Small intestine (tissue), 7 donors: Measurements from ENCODE around the gene COG7. TPM values are rescaled to one million over a fixed set of nuclear protein-coding genes. Genes with fewer than 3 reads are reported as not detected.
A peak's percentile ranks its signal among the peaks of the same experiment; 100 is the strongest.

Experiments used
- DNase-seq, 2 donors: peaks; one replicate each; pipeline versions ENCODE4 v3.0.0 to v3.0.0-alpha.2; 2013
- FAIRE-seq: peaks from 2 replicates; lab custom pipeline; 2012; peaks lifted over from hg19 to GRCh38; lab: Jason Lieb, UNC
- H3K27ac ChIP-seq, 3 donors: one replicate each; pipeline ENCODE4 v1.5.1; 2013; ENCODE audit warnings: low read length in 2 of 3, mild to moderate bottlenecking in 2 of 3, control low read depth in 1 of 3, inconsistent platforms in 1 of 3, low read depth in 1 of 3, moderate library complexity in 1 of 3
- H3K27me3 ChIP-seq, 3 donors: one replicate each; pipeline ENCODE4 v1.6.1; 2013; ENCODE audit warnings: low read length in 3 of 3, inconsistent platforms in 1 of 3; ENCODE audit not compliant: control insufficient read depth in 3 of 3, insufficient read depth in 3 of 3
- H3K36me3 ChIP-seq, 3 donors: one replicate each; pipeline ENCODE4 v1.6.1; 2013; ENCODE audit warnings: low read length in 3 of 3, inconsistent platforms in 1 of 3, low read depth in 1 of 3, mild to moderate bottlenecking in 1 of 3, moderate library complexity in 1 of 3; ENCODE audit not compliant: control insufficient read depth in 3 of 3, insufficient read depth in 2 of 3
- H3K4me1 ChIP-seq, 3 donors: one replicate each; pipeline ENCODE4 v1.6.1; 2013; ENCODE audit warnings: low read length in 2 of 3, inconsistent platforms in 1 of 3, low read depth in 1 of 3, mild to moderate bottlenecking in 1 of 3, moderate library complexity in 1 of 3; ENCODE audit not compliant: control insufficient read depth in 3 of 3, insufficient read depth in 2 of 3
- H3K4me3 ChIP-seq, 3 donors: one replicate each; pipeline ENCODE4 v1.5.1; 2013; ENCODE audit warnings: low read length in 3 of 3, control low read depth in 1 of 3, inconsistent platforms in 1 of 3, low read depth in 1 of 3, mild to moderate bottlenecking in 1 of 3, moderate library complexity in 1 of 3
- H3K9me3 ChIP-seq, 2 donors: one replicate each; pipeline ENCODE4 v1.6.1; 2013; ENCODE audit warnings: low read depth in 1 of 2, low read length in 1 of 2; ENCODE audit not compliant: control insufficient read depth in 2 of 2, insufficient read depth in 1 of 2
- WGBS, 3 donors: extraction: QIAGEN DNeasy Blood & Tissue Kit; methylation state at CpG; one replicate each; pipeline ENCODE4 v1.1.7; 2013; 5-methylcytosine and 5-hydroxymethylcytosine counted together
- polyA plus RNA-seq, 4 donors: library from polyadenylated mRNA; stranded (reverse) in 3 of 4; unstranded in 1 of 4; fragments of 200-250 nt in 3 of 4; fragments of 120-200 nt in 1 of 4; gene quantifications; one replicate each; pipeline versions ENCODE4 v1.2.1 to v1.2.3, GENCODE V29; 2013
- donor health status: healthy with polysubstance abuse.
- donor health status: control.
- donor health status: control.
- donor health status: Bipolar disorder and iron deficiency.
- donor health status: healthy.

COG7 gene
- polyA plus RNA-seq, 4 donors, result 15.7 to 21.9 (median 17.3) TPM

DNA sequence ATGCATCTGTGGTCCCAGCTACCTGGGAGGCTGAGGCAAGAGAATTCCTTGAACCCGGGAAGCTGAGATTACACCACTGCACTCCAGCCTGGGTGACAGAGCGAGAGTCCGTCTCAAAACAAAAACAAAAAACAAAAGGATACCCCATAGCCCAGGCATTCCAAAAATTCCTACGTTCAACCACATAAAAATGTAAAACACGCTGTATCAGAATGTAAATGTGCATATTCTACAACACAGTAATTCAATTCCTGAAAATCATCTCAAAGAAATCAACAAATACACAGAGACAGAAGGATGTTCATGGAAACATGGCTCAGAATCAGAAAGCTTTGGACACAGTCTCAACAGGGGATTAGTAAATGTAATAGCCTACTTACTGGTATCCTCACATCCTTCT lies 33.0 kb downstream of the COG7 start:
- no peak for FAIRE-seq
- H3K36me3 ChIP-seq, result peaks cover 0 to 36% (median 10%) of the 10 kb centered on the region in 3 donors

DNA sequence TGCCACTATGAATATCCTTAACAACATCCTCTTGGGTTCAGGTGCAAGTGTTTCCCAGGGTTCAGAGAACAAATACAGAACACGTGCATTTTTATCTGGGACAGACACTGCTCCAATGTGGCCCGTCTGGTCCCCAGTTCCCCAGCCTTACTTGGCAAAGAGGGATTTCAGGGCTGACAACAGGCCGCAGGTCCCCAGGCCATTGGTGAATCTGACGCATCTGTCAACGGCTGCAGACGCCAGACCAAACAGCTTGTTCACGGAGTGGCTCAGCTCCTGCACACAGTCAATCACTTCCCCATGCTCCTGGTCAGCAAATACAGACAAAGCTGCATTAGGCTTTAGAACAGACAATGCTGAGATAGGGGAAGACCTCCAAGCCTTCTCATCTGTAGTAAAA lies 36.2 kb downstream of the COG7 start:
- H3K27ac ChIP-seq, result no peak overlapping the region
- H3K9me3 ChIP-seq, result no peaks in the 10 kb centered on the region
- DNase-seq, result no peak
- H3K4me3 ChIP-seq, result no peak overlapping the region
- peaks cover 0 to 47% (median 10%) of the 10 kb centered on the region in 3 donors for H3K36me3 ChIP-seq
- H3K4me1 ChIP-seq, result no peaks in the 10 kb centered on the region
- H3K27me3 ChIP-seq, result no peaks in the 10 kb centered on the region
- WGBS, 3 donors, result 81 to 89% (median 83%) methylated on average over 7 of the region's 7 CpGs
- FAIRE-seq, result no peak

More for the DNA sequence above, 33.0 kb downstream of the COG7 start:
- Histone ChIP-seq H3K9me3 (no peaks in the 10 kb centered on the region), H3K4me3 (no peak overlapping the region), H3K4me1 (no peaks in the 10 kb centered on the region), H3K27me3 (no peaks in the 10 kb centered on the region), H3K27ac (peak overlapping the region in 1 of 3 donors; percentile 62)
- 82 to 96% (median 90%) methylated on average over 5 of the region's 5 CpGs for WGBS, 3 donors
- DNase-seq, result no peak

DNA sequence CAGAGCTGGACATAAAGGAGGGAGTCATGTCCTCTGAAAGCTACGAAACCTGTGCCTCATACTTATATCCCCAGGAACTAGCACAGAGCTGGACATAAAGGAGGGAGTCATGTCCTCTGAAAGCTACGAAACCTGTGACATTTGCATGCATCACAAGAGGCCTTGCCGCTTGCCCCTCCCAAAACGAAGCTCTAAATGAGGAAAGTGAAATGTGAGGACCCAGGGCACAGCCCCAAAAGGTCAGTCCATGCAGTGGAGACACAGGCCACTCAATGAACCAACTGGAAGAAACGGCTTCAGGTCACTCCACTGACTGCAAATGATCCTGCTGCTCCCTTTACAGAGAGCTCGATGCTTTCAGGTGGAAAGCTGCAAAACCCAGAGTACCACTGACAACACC lies 38.3 kb downstream of the COG7 start:
- Histone ChIP-seq H3K36me3 (peaks cover 0 to 47% (median 14%) of the 10 kb centered on the region in 3 donors), H3K9me3 (no peaks in the 10 kb centered on the region), H3K27me3 (no peaks in the 10 kb centered on the region), H3K27ac (no peak overlapping the region), H3K4me3 (no peak overlapping the region), H3K4me1 (no peaks in the 10 kb centered on the region)
- DNase-seq (no peak), FAIRE-seq (no peak)
- 93 to 95% (median 95%) methylated on average over 6 of the region's 6 CpGs for whole genome bisulfite sequencing, 3 donors

DNA sequence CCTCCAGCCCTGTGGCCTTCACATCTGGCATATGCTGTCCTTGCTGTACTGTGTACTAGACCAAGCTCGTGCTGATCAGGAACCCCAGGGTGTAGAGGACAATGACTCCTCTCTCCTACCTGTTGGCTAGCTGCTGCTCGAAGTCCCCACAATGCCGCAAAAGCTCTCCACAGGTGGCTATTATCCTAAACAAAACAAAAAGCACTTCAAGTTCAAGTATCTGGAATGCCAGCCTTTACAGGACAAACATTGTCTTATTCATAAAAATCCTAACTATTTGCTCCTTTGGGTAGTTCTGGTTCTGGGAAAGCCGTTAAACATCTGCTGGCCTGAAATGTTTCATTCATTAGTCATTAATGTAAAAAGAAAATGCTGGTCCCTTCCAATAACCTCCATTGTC lies 42.8 kb downstream of the COG7 start:
- Histone ChIP-seq H3K4me1 (no peaks in the 10 kb centered on the region), H3K27me3 (no peaks in the 10 kb centered on the region), H3K4me3 (no peak overlapping the region), H3K36me3 (peaks cover 4 to 43% (median 13%) of the 10 kb centered on the region in 3 donors), H3K9me3 (no peaks in the 10 kb centered on the region), H3K27ac (no peak overlapping the region)
- DNase-seq (no peak), FAIRE-seq (no peak)
- WGBS, 3 donors, result 85 to 94% (median 90%) methylated on average over 4 of the region's 4 CpGs

DNA sequence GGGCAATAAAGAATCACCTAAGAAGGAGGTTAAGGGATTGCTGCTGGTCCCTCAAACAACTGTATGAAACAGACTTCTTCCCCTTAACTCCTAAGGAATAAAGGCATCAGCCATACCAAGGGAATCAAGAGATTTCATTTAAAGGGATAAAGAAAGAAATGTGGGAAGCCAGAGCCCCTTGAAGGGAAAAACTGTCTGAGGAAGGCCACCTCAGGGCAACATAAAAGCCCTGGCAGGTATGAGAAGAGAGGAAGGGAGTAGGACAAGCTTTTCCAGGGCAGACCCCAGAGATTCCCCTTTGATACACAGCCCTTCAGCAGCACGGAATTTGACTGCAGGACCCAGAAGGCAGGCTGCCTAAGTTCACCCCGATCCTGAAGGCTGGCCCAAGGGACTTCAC lies 43.5 kb downstream of the COG7 start:
- Histone ChIP-seq H3K4me1 (no peaks in the 10 kb centered on the region), H3K4me3 (no peak overlapping the region), H3K27ac (no peak overlapping the region), H3K9me3 (no peaks in the 10 kb centered on the region), H3K36me3 (peaks cover 6 to 44% (median 15%) of the 10 kb centered on the region in 3 donors), H3K27me3 (no peaks in the 10 kb centered on the region)
- FAIRE-seq (no peak), DNase-seq (no peak)
- 81 to 100% (median 95%) methylated on average over 2 of the region's 2 CpGs for WGBS, 3 donors

DNA sequence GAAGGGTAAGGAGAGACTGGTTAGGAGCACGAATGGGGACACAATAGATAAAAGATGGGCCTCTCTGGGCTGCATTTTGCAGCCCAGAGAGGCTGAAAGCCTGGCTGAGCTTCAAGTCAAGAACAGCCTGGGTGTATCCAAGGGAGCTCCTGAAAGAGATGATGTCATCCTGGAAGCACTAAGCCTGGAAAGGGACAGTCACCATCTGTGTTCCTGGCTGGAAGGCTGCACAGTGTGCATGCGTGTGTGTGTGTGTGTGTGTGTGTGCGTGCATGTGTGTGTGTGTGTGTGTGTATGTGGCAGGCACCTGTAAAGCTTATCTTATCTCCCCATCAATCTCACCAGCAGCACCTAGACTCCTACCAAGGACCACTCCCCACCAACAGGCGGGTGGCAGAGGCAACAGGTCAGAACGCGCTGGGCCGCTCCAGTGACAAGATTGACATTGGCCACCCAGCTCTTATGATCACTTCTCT lies 44.1 kb downstream of the COG7 start:
- FAIRE-seq (no peak), DNase-seq (peak in 1 of 2 donors; percentile 21)
- Histone ChIP-seq H3K27ac (no peak overlapping the region), H3K36me3 (peaks cover 6 to 40% (median 15%) of the 10 kb centered on the region in 3 donors), H3K4me3 (no peak overlapping the region), H3K9me3 (no peaks in the 10 kb centered on the region), H3K4me1 (no peaks in the 10 kb centered on the region), H3K27me3 (no peaks in the 10 kb centered on the region)
- 76 to 86% (median 86%) methylated on average over 6 to 7 of the region's 7 CpGs for WGBS, 3 donors

DNA sequence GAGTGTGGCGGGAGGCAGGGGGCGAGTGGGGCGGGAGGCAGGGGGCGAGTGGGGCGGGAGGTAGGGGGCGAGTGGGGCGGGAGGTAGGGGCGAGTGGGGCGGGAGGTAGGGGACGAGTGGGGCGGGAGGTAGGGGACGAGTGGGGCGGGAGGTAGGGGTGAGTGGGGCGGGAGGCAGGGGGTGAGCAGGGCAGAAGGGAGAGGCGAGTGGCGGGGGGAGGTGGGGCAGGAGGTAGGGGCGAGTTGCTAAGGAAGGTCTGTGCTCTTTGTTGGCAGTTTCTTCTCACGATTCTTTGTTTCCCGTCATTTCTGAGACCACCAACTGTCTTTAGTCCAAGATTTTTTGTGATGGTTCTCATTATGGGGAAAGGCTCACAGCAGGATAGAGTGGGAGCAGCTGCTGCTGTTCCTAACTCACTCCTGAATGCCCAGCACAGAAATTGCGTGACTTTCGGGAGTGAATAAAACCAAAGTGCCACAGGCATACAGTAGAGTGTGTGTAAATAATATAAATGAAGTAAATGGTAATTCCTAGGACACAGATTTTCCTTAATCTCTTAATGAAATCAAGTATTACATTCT lies 44.7 kb downstream of the COG7 start:
- no peaks in the 10 kb centered on the region for H3K9me3 ChIP-seq
- 91 to 97% (median 95%) methylated on average over 7 to 21 of the region's 21 CpGs for WGBS, 3 donors
- H3K36me3 ChIP-seq, result peaks cover 8 to 43% (median 15%) of the 10 kb centered on the region in 3 donors
- H3K27ac ChIP-seq, result no peak overlapping the region
- H3K27me3 ChIP-seq, result no peaks in the 10 kb centered on the region
- H3K4me1 ChIP-seq, result no peaks in the 10 kb centered on the region
- FAIRE-seq (no peak), DNase-seq (no peak)
- H3K4me3 ChIP-seq, result no peak overlapping the region

DNA sequence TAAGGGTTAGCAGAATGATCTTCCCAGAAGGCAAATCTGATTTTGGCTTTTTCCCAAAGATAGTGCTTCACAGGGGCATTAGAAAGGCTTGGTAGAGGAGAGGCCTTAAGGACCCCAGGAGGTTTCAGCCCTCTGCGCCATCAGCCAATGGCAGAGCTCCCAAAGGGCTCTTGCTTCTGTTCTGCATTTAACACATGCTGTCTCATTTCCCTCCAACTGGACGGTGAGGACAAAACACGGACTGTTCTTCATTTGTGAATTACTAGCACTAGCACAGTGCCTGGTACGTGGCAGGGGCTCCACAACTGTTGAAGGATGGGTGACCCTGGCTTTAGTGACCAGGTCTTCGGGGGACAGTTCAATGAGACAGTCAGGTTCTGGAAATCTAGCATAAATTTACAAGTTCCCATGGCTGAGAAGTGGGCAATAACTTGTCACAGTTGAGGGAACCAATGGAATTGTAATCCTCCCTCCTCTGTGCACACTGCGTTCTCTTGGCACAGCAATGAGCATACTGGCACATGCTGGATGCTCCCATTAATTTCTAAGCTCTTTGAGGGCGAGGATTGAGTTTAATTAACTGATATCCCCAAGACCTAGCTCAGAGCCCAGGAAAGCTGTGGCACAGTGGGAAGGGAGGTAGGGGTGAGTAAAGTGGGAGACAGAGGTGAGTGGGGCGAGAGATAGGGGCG lies 45.4 kb downstream of the COG7 start:
- Histone ChIP-seq H3K9me3 (no peaks in the 10 kb centered on the region), H3K27ac (no peak overlapping the region), H3K4me3 (no peak overlapping the region), H3K36me3 (peaks cover 11 to 41% (median 19%) of the 10 kb centered on the region in 3 donors), H3K27me3 (no peaks in the 10 kb centered on the region), H3K4me1 (no peaks in the 10 kb centered on the region)
- FAIRE-seq, result no peak
- 93 to 97% (median 95%) methylated on average over 9 of the region's 9 CpGs for WGBS, 3 donors
- DNase-seq, result no peak
